ENCODE results near the gene NDUFB6.
"Not testable (repeated sequence)": the region's sequence is repeated elsewhere in the genome, so short reads cannot be mapped to it uniquely, and the experiment has no call there.

NDUFB6 gene

GRCh38 chr9:32572900-32573523 is at the start of gene NDUFB6:
Gene NDUFB6 (minus strand): TSS chr9:32573159. CDS start chr9:32573060, 99 bp downstream.
- peak; percentile 95 for DNase-seq

GRCh38 chr9:32618261-32618660 is 45.3 kb upstream of the NDUFB6 start:
- no peak for DNase-seq

- DNase-seq: no peak
These were observed 33.9 kb upstream of the NDUFB6 start for GRCh38 chr9:32606811-32607210.

GRCh38 chr9:32603914-32604852 is 31.2 kb upstream of the NDUFB6 start:
- DNase-seq: no peak

GRCh38 chr9:32599021-32599420 is 26.1 kb upstream of the NDUFB6 start:
- DNase-seq: not testable (repeated sequence)

GRCh38 chr9:32596936-32597335 is 24.0 kb upstream of the NDUFB6 start:
- DNase-seq: no peak

GRCh38 chr9:32596096-32596865 is 23.3 kb upstream of the NDUFB6 start:
- DNase-seq: no peak

- DNase-seq: no peak
These were observed 17.9 kb upstream of the NDUFB6 start for GRCh38 chr9:32590898-32591297.

GRCh38 chr9:32590476-32590875 is 17.5 kb upstream of the NDUFB6 start:
- no peak for DNase-seq

- DNase-seq: no peak
These were observed 16.2 kb upstream of the NDUFB6 start for GRCh38 chr9:32589083-32589723.

- no peak for DNase-seq
These were observed 14.9 kb upstream of the NDUFB6 start for GRCh38 chr9:32587901-32588300.

GRCh38 chr9:32584784-32585183 is 11.8 kb upstream of the NDUFB6 start:
- DNase-seq: no peak

- DNase-seq: peak; percentile 31
These were observed 8.7 kb upstream of the NDUFB6 start for GRCh38 chr9:32581512-32582143.

- no peak for DNase-seq
These were observed 7.8 kb upstream of the NDUFB6 start for GRCh38 chr9:32580631-32581300.

- peak; percentile 85 for DNase-seq
These were observed 6.9 kb upstream of the NDUFB6 start for GRCh38 chr9:32579706-32580331.

GRCh38 chr9:32578976-32579375 is 6.0 kb upstream of the NDUFB6 start:
- no peak for DNase-seq

GRCh38 chr9:32577316-32577715 is 4.4 kb upstream of the NDUFB6 start:
- no peak for DNase-seq

GRCh38 chr9:32574858-32575257 is 1.9 kb upstream of the NDUFB6 start:
- DNase-seq: no peak

GRCh38 chr9:32573821-32574220 is 862 bp upstream of the NDUFB6 start:
- DNase-seq: no peak

- DNase-seq: peak; percentile 80
These were observed 725 bp downstream of the NDUFB6 start for GRCh38 chr9:32571969-32572899.

All from stimulated activated CD4-positive, alpha-beta T cell treated with anti-CD3 and anti-CD28 coated beads, Interleukin-4, amount 100 ng/mL, for 24 hours (primary cell).